C4-2B (cell line): ENCODE results near the gene AKIRIN1.
"Not testable (repeated sequence)": the region's sequence is repeated elsewhere in the genome, so short reads cannot be mapped to it uniquely, and the experiment has no call there.

Source experiments
- H3K27ac ChIP-seq: fragments of 450-650 bp; 2 replicates; pipeline ENCODE4 v1.5.1; 2017
- ZFX ChIP-seq: fragments of 450-650 bp; IDR thresholded peaks from 2 replicates; pipeline ENCODE4 v1.6.1; 2017
- TF ChIP-seq, protein P1 (sequence below): fragments of 450-650 bp; conservative IDR thresholded peaks from 2 replicates; pipeline ENCODE4 v1.5.1; 2017; ENCODE audit warnings: mild to moderate bottlenecking

The AKIRIN1 gene

GRCh38 chr1:39017266-39017665 lies 26.2 kb downstream of the AKIRIN1 start:
- H3K27ac ChIP-seq, result no peak overlapping the region
- no peak for TF ChIP-seq ZFX
- TF ChIP-seq, protein P1, sequence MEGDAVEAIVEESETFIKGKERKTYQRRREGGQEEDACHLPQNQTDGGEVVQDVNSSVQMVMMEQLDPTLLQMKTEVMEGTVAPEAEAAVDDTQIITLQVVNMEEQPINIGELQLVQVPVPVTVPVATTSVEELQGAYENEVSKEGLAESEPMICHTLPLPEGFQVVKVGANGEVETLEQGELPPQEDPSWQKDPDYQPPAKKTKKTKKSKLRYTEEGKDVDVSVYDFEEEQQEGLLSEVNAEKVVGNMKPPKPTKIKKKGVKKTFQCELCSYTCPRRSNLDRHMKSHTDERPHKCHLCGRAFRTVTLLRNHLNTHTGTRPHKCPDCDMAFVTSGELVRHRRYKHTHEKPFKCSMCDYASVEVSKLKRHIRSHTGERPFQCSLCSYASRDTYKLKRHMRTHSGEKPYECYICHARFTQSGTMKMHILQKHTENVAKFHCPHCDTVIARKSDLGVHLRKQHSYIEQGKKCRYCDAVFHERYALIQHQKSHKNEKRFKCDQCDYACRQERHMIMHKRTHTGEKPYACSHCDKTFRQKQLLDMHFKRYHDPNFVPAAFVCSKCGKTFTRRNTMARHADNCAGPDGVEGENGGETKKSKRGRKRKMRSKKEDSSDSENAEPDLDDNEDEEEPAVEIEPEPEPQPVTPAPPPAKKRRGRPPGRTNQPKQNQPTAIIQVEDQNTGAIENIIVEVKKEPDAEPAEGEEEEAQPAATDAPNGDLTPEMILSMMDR, result no peak

- H3K27ac ChIP-seq, result not testable (repeated sequence)
Measured at GRCh38 chr1:39020494-39020893, 29.4 kb downstream of the AKIRIN1 start.

GRCh38 chr1:39021426-39021825 lies 30.4 kb downstream of the AKIRIN1 start:
- no peak overlapping the region for H3K27ac ChIP-seq
- no peak for TF ChIP-seq ZFX
- TF ChIP-seq, protein P1, result no peak

DNA sequence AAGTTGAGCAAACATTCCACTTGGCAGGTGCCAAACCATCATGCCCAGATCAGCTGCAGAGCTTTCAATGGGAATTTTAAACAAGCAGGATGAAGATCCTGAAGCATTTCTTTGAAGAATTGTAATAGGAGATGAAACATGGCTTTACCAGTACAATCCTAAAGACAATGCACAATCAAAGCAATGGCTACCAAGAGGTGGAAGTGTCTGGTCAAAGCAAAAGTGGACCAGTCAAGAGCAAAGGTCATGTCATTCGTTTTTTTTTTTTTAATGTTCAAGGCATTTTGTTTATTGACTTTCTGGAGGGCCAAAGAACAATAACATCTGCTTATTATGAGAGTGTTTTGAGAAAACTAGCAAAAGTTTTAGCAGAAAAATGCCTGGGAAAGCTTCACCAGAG lies 32.1 kb downstream of the AKIRIN1 start:
- TF ChIP-seq, protein P1, result no peak
- TF ChIP-seq ZFX, result no peak
- no peak overlapping the region for H3K27ac ChIP-seq

DNA sequence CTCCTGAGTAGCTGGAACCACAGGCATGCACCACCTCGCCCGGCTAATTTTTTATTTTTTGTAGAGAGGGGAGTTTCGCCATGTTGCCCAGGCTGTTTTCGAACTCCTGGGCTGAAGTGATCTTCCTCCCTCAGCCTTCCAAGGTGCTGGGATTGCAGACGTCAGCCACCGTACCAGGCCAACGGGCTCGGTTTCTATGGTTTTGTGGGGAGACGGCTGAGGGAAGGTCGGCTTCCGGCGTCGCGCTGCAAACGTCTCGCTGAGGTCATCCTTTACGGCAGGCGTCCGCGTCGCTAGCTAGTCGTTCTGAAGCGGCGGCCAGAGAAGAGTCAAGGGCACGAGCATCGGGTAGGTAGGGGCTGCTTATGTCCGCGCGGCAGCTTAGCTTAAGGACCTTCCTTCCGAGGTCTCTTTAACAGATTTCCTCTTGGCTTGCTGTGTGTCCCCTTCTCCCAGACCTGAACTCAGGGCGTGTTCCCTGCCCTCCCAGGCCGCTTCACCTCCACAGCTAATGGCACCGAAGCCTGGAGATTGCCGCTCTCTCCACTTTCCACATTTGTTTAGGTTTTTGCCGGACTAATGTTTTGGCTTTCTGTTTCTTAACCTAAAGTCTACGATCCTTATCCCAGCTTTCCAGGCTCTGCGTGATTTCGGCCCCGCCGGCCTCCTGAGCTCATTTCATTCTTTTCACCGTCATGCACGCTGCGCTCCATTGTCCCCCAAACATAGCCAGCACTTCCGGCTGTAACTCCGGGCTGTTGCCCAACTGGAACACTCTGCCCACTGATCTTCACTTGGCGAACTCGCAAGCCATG lies 35.2 kb downstream of the AKIRIN1 start, which contains the start of gene NDUFS5:
Gene NDUFS5, plus strand, starts transcription at position 300 of the 815 bp plus-strand sequence. CDS start 2,375 bp downstream, outside the sequence.
- peak within 1 kb of the TSS; percentile 91 for H3K27ac ChIP-seq
- TF ChIP-seq, protein P1, result no peak
- peak; percentile 69; the same call in 1 of the 2 replicates for TF ChIP-seq ZFX

GRCh38 chr1:39026866-39027507 lies 35.9 kb downstream of the AKIRIN1 start:
- no peak for TF ChIP-seq ZFX
- H3K27ac ChIP-seq, result peak overlapping the region; percentile 91

GRCh38 chr1:39034114-39034654 lies 43.1 kb downstream of the AKIRIN1 start:
- TF ChIP-seq ZFX, result no peak
- TF ChIP-seq, protein P1, result no peak
- H3K27ac ChIP-seq, result no peak overlapping the region

- TF ChIP-seq ZFX, result no peak
- TF ChIP-seq, protein P1, result no peak
- no peak overlapping the region for H3K27ac ChIP-seq
Measured at GRCh38 chr1:39036678-39037077, 45.6 kb downstream of the AKIRIN1 start.
